B cell (primary cell): ENCODE results near the gene ZDHHC20. TPM values are rescaled to one million over a fixed set of nuclear protein-coding genes. Genes with fewer than 3 reads are reported as not detected.

Source experiments
- ATAC-seq: fragments of 200-7000 bp; cut with Tn5 transposase; one replicate; pipeline ENCODE4 v1.10.0; 2021; ENCODE audit warnings: low read depth, mild to moderate bottlenecking, moderate number of reproducible peaks, moderate library complexity
- CTCF ChIA-PET: fragments of 350-600 bp; sonication (Branson Sonifier 250); formaldehyde crosslinking; loops from one replicate; lab custom pipeline; 2021; ENCODE audit warnings: antibody characterized with exemption, inconsistent platforms; lab: Charles Lee
- POLR2A ChIA-PET: fragments of 350-600 bp; sonication (Branson Sonifier 250); formaldehyde crosslinking; loops from one replicate; lab custom pipeline; 2021; ENCODE audit warnings: antibody characterized with exemption; lab: Charles Lee
- DNase-seq: peaks from one replicate; pipeline ENCODE4 v3.0.0; 2013
- H2AFZ ChIP-seq: 2 replicates; pipeline ENCODE4 v1.6.1; 2012; ENCODE audit warnings: mild to moderate bottlenecking, low read depth, low read length; ENCODE audit not compliant: insufficient read depth, poor library complexity, severe bottlenecking
- H3K27ac ChIP-seq, 2 donors: 1 replicate in 1 of 2; 2 replicates in 1 of 2; pipeline ENCODE4 v1.5.1; 2012 to 2013; ENCODE audit warnings: low read length in 2 of 2, mild to moderate bottlenecking in 2 of 2, moderate library complexity in 1 of 2
- H3K27me3 ChIP-seq, 4 experiments: fragments of 200-600 bp in 1 of 4; sonication (generic) in 1 of 4; replicated peaks in 1 of 4; 1 replicate in 2 of 4; 2 replicates in 2 of 4; pipeline versions ENCODE4 v1.6.1 to v1.7.0; 2013 to 2016; ENCODE audit warnings: low read length in 3 of 4, mild to moderate bottlenecking in 2 of 4, mixed read lengths in 1 of 4, moderate library complexity in 1 of 4; ENCODE audit not compliant: insufficient read depth in 4 of 4, control insufficient read depth in 3 of 4; ENCODE audit errors: control extremely low read depth in 1 of 4
- H3K36me3 ChIP-seq, 2 experiments: replicated peaks in 1 of 2; 1 replicate in 1 of 2; 2 replicates in 1 of 2; pipeline versions ENCODE4 v1.6.1 to v1.7.1; 2013; ENCODE audit warnings: low read length in 1 of 2; ENCODE audit not compliant: insufficient read depth in 2 of 2, control insufficient read depth in 1 of 2; ENCODE audit errors: control extremely low read depth in 1 of 2, extremely low read depth in 1 of 2
- H3K4me1 ChIP-seq, 2 donors: fragments of 200-600 bp in 1 of 2; sonication (generic) in 1 of 2; 1 replicate in 1 of 2; 2 replicates in 1 of 2; pipeline versions ENCODE4 v1.5.1 to v1.6.1; 2013 to 2017; ENCODE audit warnings: low read length in 2 of 2; ENCODE audit not compliant: control insufficient read depth in 2 of 2, insufficient read depth in 2 of 2
- H3K4me2 ChIP-seq: replicated peaks from 2 replicates; pipeline ENCODE3; 2012; ENCODE audit warnings: mild to moderate bottlenecking, low read depth, low read length; ENCODE audit not compliant: poor library complexity, severe bottlenecking
- H3K4me3 ChIP-seq, 5 experiments: fragments of 200-600 bp in 1 of 5; sonication (generic) in 1 of 5; 1 replicate in 3 of 5; 2 replicates in 2 of 5; pipeline versions ENCODE4 v1.5.1 to v1.7.0; 2011 to 2016; ENCODE audit warnings: low read length in 4 of 5, mild to moderate bottlenecking in 4 of 5, low read depth in 2 of 5, control low read depth in 1 of 5, moderate library complexity in 1 of 5; ENCODE audit not compliant: insufficient read depth in 1 of 5; ENCODE audit errors: control extremely low read depth in 1 of 5, extremely low read depth in 1 of 5
- H3K79me2 ChIP-seq: fragments of 200-600 bp; sonication (generic); one replicate; pipeline ENCODE4 v1.6.0; 2016; ENCODE audit warnings: low read length; ENCODE audit not compliant: control insufficient read depth, insufficient read depth
- H3K9ac ChIP-seq: fragments of 200-600 bp; sonication (generic); 2 replicates; pipeline ENCODE4 v1.6.1; 2017; ENCODE audit warnings: mild to moderate bottlenecking, low read length, moderate library complexity
- H3K9me3 ChIP-seq, 3 donors: one replicate each; pipeline versions ENCODE4 v1.6.1 to v1.7.1; 2013; ENCODE audit warnings: low read length in 2 of 3; ENCODE audit not compliant: control insufficient read depth in 2 of 3, insufficient read depth in 1 of 3; ENCODE audit errors: control extremely low read depth in 1 of 3
- H4K20me1 ChIP-seq: 2 replicates; pipeline ENCODE4 v1.6.0; 2012; ENCODE audit warnings: mild to moderate bottlenecking, low read length; ENCODE audit not compliant: insufficient read depth, control insufficient read depth, poor library complexity, severe bottlenecking
- H3K27ac Mint-ChIP-seq: one replicate; pipeline ENCODE4 v1.8.0; 2021; ENCODE audit warnings: mixed read lengths
- H3K27me3 Mint-ChIP-seq: one replicate; pipeline ENCODE4 v1.8.0; 2021; ENCODE audit warnings: mixed read lengths
- H3K4me1 Mint-ChIP-seq: one replicate; pipeline ENCODE4 v1.8.0; 2021; ENCODE audit warnings: mixed read lengths
- H3K4me3 Mint-ChIP-seq: one replicate; pipeline ENCODE4 v1.8.0; 2021; ENCODE audit warnings: mixed read lengths
- H3K9me3 Mint-ChIP-seq: one replicate; pipeline ENCODE4 v1.8.0; 2022; ENCODE audit warnings: mixed read lengths; ENCODE audit not compliant: insufficient read depth
- EZH2 ChIP-seq: IDR thresholded peaks from 2 replicates; pipeline ENCODE4 v1.6.1; 2012; ENCODE audit warnings: borderline replicate concordance, low read depth, mild to moderate bottlenecking, moderate library complexity, low read length; ENCODE audit not compliant: insufficient read depth, poor library complexity, severe bottlenecking
- WGBS: methylation state at CpG from one replicate; pipeline ENCODE4 v1.1.5; 2013; ENCODE audit warnings: missing lambda C conversion rate; ENCODE audit not compliant: insufficient coverage; 5-methylcytosine and 5-hydroxymethylcytosine counted together
- intact Hi-C: fragments of 100-400 bp; cut with micrococcal nuclease; formaldehyde crosslinking; loops from one replicate; pipeline ENCODE4 v1.10.0; 2022
- polyA plus RNA-seq: library from polyadenylated mRNA; depleted of rRNA; stranded (reverse); fragments of >200 nt; gene quantifications from 2 replicates; pipeline ENCODE4 v1.2.3, GENCODE V29; 2012
- total RNA-seq, 2 donors: library from RNA; stranded (reverse); fragments of 120-200 nt in 1 of 2; gene quantifications; 1 replicate in 1 of 2; 2 replicates in 1 of 2; pipeline versions ENCODE4 v1.2.3 to v1.2.4, GENCODE V29; 2013 to 2022
- TF ChIP-seq, protein P1 (sequence below): fragments of 200-600 bp; IDR thresholded peaks from one replicate; pipeline ENCODE4 v1.8.0; 2022; ENCODE audit warnings: antibody characterized with exemption, mild to moderate bottlenecking

Gene ZDHHC20
- total and polyA plus RNA-seq, 2 donors (not counting 1 experiment from before 2014, with no cell fraction given): 10.3 to 61.5 TPM

DNA sequence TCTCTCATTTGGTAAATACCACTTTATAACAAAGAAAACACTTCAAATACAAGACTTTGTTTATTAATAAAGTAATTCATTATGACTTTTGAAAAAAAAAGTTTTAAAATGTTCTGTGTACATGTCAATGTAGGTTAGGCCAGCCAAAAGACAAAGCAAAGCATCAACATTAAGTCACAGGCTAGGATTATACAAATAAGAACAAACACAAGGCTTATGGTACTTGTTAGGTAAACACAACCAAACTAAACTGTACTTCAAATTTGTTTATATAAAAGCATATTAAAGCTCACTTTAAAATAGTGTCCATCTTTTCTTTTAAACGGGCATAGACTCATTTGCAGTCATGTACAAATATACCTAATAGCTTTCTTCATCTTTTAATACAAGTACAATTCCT, 86.6 kb downstream of the ZDHHC20 start:
- POLR2A ChIA-PET: no interaction called here
- H3K27me3 Mint-ChIP-seq: no peaks in the 10 kb centered on the region
- no peak overlapping the region for H3K27ac Mint-ChIP-seq

DNA sequence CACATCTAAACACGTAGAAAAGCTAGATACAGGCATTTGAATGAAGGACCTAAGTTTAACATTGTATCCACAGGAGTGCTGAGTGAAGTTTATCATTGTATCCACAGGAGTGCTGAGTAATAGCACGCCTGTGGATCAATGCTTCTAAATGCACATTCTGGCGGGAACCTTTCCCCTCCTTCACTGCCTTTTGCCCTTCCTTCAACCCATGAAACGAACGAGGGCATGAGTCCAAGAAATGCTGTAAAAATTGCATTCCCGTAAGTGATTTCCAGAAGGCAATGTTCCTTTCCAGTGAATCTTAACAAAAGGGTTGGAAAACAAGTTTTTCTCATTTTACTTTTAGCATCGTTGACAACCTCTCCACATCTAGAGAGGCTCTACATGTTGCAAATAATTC, 88.1 kb downstream of the ZDHHC20 start:
- peaks cover 1% of the 10 kb centered on the region for H3K4me1 Mint-ChIP-seq
- H3K27ac ChIP-seq: no peak overlapping the region
- no peaks in the 10 kb centered on the region for H3K27me3 ChIP-seq
- no peak overlapping the region for H3K4me3 Mint-ChIP-seq
- H3K4me2 ChIP-seq: no peak overlapping the region
- H3K27me3 Mint-ChIP-seq: no peaks in the 10 kb centered on the region
- H3K9me3 Mint-ChIP-seq: no peaks in the 10 kb centered on the region
- 100% methylated on average over 5 of the region's 7 CpGs for WGBS
- TF ChIP-seq EZH2: no peak
- TF ChIP-seq, protein P1, sequence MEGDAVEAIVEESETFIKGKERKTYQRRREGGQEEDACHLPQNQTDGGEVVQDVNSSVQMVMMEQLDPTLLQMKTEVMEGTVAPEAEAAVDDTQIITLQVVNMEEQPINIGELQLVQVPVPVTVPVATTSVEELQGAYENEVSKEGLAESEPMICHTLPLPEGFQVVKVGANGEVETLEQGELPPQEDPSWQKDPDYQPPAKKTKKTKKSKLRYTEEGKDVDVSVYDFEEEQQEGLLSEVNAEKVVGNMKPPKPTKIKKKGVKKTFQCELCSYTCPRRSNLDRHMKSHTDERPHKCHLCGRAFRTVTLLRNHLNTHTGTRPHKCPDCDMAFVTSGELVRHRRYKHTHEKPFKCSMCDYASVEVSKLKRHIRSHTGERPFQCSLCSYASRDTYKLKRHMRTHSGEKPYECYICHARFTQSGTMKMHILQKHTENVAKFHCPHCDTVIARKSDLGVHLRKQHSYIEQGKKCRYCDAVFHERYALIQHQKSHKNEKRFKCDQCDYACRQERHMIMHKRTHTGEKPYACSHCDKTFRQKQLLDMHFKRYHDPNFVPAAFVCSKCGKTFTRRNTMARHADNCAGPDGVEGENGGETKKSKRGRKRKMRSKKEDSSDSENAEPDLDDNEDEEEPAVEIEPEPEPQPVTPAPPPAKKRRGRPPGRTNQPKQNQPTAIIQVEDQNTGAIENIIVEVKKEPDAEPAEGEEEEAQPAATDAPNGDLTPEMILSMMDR: no peak
- no peaks in the 10 kb centered on the region for H3K79me2 ChIP-seq
- no peaks in the 10 kb centered on the region for H3K4me1 ChIP-seq
- H3K9me3 ChIP-seq: no peaks in the 10 kb centered on the region
- H3K36me3 ChIP-seq: peaks cover 3 to 11% of the 10 kb centered on the region in 2 experiments
- POLR2A ChIA-PET: no interaction called here
- CTCF ChIA-PET: interaction anchor here (1.0 kb wide), 1 partner anchor 106 kb away, joined by 3 read pairs; no protein-coding TSS in a partner anchor
- no peak overlapping the region for H3K4me3 ChIP-seq
- intact Hi-C loops: no loop called here
- H4K20me1 ChIP-seq: no peaks in the 10 kb centered on the region
- no peak for ATAC-seq
- H3K27ac Mint-ChIP-seq: no peak overlapping the region
- no peak for DNase-seq
- no peak overlapping the region for H3K9ac ChIP-seq
- H2AFZ ChIP-seq: no peak overlapping the region

More for the DNA sequence above, 86.6 kb downstream of the ZDHHC20 start:
- Histone ChIP-seq H4K20me1 (no peaks in the 10 kb centered on the region), H3K4me2 (no peak overlapping the region), H3K27ac (no peak overlapping the region), H3K4me3 (no peak overlapping the region), H2AFZ (no peak overlapping the region), H3K9me3 (no peaks in the 10 kb centered on the region), H3K36me3 (peaks cover 3 to 17% of the 10 kb centered on the region in 2 experiments), H3K4me1 (no peaks in the 10 kb centered on the region), H3K27me3 (no peaks in the 10 kb centered on the region), H3K79me2 (no peaks in the 10 kb centered on the region), H3K9ac (no peak overlapping the region)
- ATAC-seq (no peak), DNase-seq (no peak)
- intact Hi-C loops: no loop called here
- no CpG with 5 or more reads among the region's 1 CpG for WGBS
- H3K4me3 Mint-ChIP-seq: no peak overlapping the region
- peaks cover 1% of the 10 kb centered on the region for H3K4me1 Mint-ChIP-seq
- CTCF ChIA-PET: no interaction called here
- H3K9me3 Mint-ChIP-seq: no peaks in the 10 kb centered on the region
- no peak for TF ChIP-seq EZH2
- TF ChIP-seq, protein P1: no peak
